ENCODE data around the gene HMOX2.

The HMOX2 gene

GRCh38 chr16:4505356-4506147 is 29.4 kb downstream of the HMOX2 start:
- DNase-seq, result no peak

- peak; percentile 76 for DNase-seq
These were observed 30.3 kb downstream of the HMOX2 start for GRCh38 chr16:4506450-4506849.

- DNase-seq, result no peak
These were observed 31.6 kb downstream of the HMOX2 start for GRCh38 chr16:4507588-4508345.

- DNase-seq, result no peak
These were observed 32.6 kb downstream of the HMOX2 start for GRCh38 chr16:4508806-4509205.

GRCh38 chr16:4509420-4509819 is 33.2 kb downstream of the HMOX2 start:
- DNase-seq, result no peak

GRCh38 chr16:4510131-4510530 is 33.9 kb downstream of the HMOX2 start:
- no peak for DNase-seq

GRCh38 chr16:4510747-4511426 is 34.7 kb downstream of the HMOX2 start:
- no peak for DNase-seq

GRCh38 chr16:4511441-4512082 is 35.4 kb downstream of the HMOX2 start:
- peak; percentile 25 for DNase-seq

GRCh38 chr16:4512473-4512872 is 36.3 kb downstream of the HMOX2 start:
- no peak for DNase-seq

- no peak for DNase-seq
These were observed 37.1 kb downstream of the HMOX2 start for GRCh38 chr16:4513086-4513860.

GRCh38 chr16:4513881-4514280 is 37.7 kb downstream of the HMOX2 start:
- DNase-seq, result no peak

GRCh38 chr16:4514606-4515005 is 38.4 kb downstream of the HMOX2 start:
- DNase-seq, result no peak

- no peak for DNase-seq
These were observed 39.5 kb downstream of the HMOX2 start for GRCh38 chr16:4515611-4516233.

GRCh38 chr16:4517812-4518680 is 41.8 kb downstream of the HMOX2 start:
- DNase-seq, result peak; percentile 43

- DNase-seq, result no peak
These were observed 43.3 kb downstream of the HMOX2 start for GRCh38 chr16:4519274-4520058.

- DNase-seq, result peak; percentile 19
These were observed 44.7 kb downstream of the HMOX2 start for GRCh38 chr16:4520913-4521312.

GRCh38 chr16:4522051-4522581 is 45.9 kb downstream of the HMOX2 start:
- peak; percentile 29 for DNase-seq

GRCh38 chr16:4523686-4524085 is 47.5 kb downstream of the HMOX2 start:
- DNase-seq, result no peak

- DNase-seq, result no peak
These were observed 48.4 kb downstream of the HMOX2 start for GRCh38 chr16:4524571-4524970.

GRCh38 chr16:4525069-4525468 is 48.9 kb downstream of the HMOX2 start:
- DNase-seq, result no peak

Data from fibroblast of upper back skin (primary cell).